H1 (cell line): ENCODE results near the gene MUC22. TPM values are rescaled to one million over a fixed set of nuclear protein-coding genes. Genes with fewer than 3 reads are reported as not detected.

Source experiments
- CTCF ChIA-PET: fragments of 300-600 bp; sonication (Branson Sonifier 250); formaldehyde crosslinking; loops from one replicate; lab custom pipeline; 2021; ENCODE audit not compliant: partially characterized antibody; lab: Charles Lee
- POLR2A ChIA-PET: fragments of 300-600 bp; sonication (Branson Sonifier 250); formaldehyde crosslinking; loops from one replicate; lab custom pipeline; 2021; ENCODE audit warnings: inconsistent platforms; ENCODE audit not compliant: partially characterized antibody; lab: Charles Lee
- DNase-seq, 2 experiments: peaks; one replicate each; pipeline versions ENCODE4 v3.0.0 to v3.0.0-alpha.2; 2010 to 2022; ENCODE audit warnings: low spot score in 2 of 2, low read depth in 1 of 2, mixed read lengths in 1 of 2
- FAIRE-seq: peaks from 2 replicates; lab custom pipeline; 2011; peaks lifted over from hg19 to GRCh38; lab: Jason Lieb, UNC
- H2AFZ ChIP-seq: 2 replicates; pipeline ENCODE4 v1.8.1; 2012; ENCODE audit warnings: low read length, inconsistent platforms
- H2AK5ac ChIP-seq: 2 replicates; pipeline ENCODE4 v1.6.1; 2013; ENCODE audit warnings: low read depth, low read length
- H2BK120ac ChIP-seq: replicated peaks from 2 replicates; pipeline ENCODE3; 2013; ENCODE audit warnings: low read depth, low read length, inconsistent platforms
- H2BK12ac ChIP-seq: 2 replicates; pipeline ENCODE4 v1.6.1; 2013; ENCODE audit warnings: low read depth, low read length
- H2BK15ac ChIP-seq: 2 replicates; pipeline ENCODE4 v1.6.1; 2013; ENCODE audit warnings: low read length
- H2BK20ac ChIP-seq: 2 replicates; pipeline ENCODE4 v1.6.1; 2013; ENCODE audit warnings: low read length
- H2BK5ac ChIP-seq: 2 replicates; pipeline ENCODE4 v1.6.1; 2013; ENCODE audit warnings: low read depth, low read length
- H3K14ac ChIP-seq: 2 replicates; pipeline ENCODE4 v1.6.1; 2013; ENCODE audit warnings: inconsistent platforms; ENCODE audit not compliant: insufficient read length
- H3K18ac ChIP-seq: 2 replicates; pipeline ENCODE4 v1.6.1; 2013; ENCODE audit warnings: low read length; ENCODE audit errors: extremely low read depth
- H3K23ac ChIP-seq: 2 replicates; pipeline ENCODE4 v1.6.1; 2013; ENCODE audit warnings: inconsistent platforms; ENCODE audit not compliant: insufficient read length
- H3K23me2 ChIP-seq: 2 replicates; pipeline ENCODE4 v1.6.1; 2013; ENCODE audit warnings: low read depth, low read length
- H3K27ac ChIP-seq: 2 replicates; pipeline ENCODE4 v1.6.1; 2011; ENCODE audit warnings: low read depth, low read length, inconsistent platforms
- H3K27me3 ChIP-seq, 4 experiments: replicated peaks in 1 of 4; 1 replicate in 1 of 4; 2 replicates in 3 of 4; pipeline versions ENCODE4 v1.6.1 to v1.8.1; 2011 to 2013; ENCODE audit warnings: low read length in 3 of 4, mild to moderate bottlenecking in 3 of 4, inconsistent platforms in 2 of 4, mixed read lengths in 2 of 4, moderate library complexity in 1 of 4; ENCODE audit not compliant: control insufficient read depth in 3 of 4, insufficient read depth in 3 of 4; ENCODE audit errors: extremely low read depth in 1 of 4
- H3K36me3 ChIP-seq, 4 experiments: 2 replicates each; pipeline versions ENCODE4 v1.6.1 to v1.8.1; 2011 to 2013; ENCODE audit warnings: mild to moderate bottlenecking in 4 of 4, low read length in 3 of 4, moderate library complexity in 2 of 4, control low read depth in 1 of 4, inconsistent platforms in 1 of 4; ENCODE audit not compliant: insufficient read depth in 4 of 4, control insufficient read depth in 2 of 4
- H3K4ac ChIP-seq: replicated peaks from 2 replicates; pipeline ENCODE3; 2013; ENCODE audit warnings: low read length, low read depth, mixed read lengths, inconsistent platforms; ENCODE audit not compliant: insufficient read length
- H3K4me1 ChIP-seq, 4 experiments: replicated peaks in 1 of 4; 1 replicate in 1 of 4; 2 replicates in 3 of 4; pipeline versions ENCODE4 v1.6.1 to v1.8.1; 2011 to 2013; ENCODE audit warnings: low read length in 3 of 4, inconsistent platforms in 2 of 4, mixed read lengths in 1 of 4; ENCODE audit not compliant: insufficient read depth in 4 of 4, control insufficient read depth in 3 of 4
- H3K4me2 ChIP-seq, 2 experiments: 2 replicates each; pipeline versions ENCODE4 v1.6.1 to v1.8.1; 2011 to 2013; ENCODE audit warnings: low read depth in 2 of 2, low read length in 2 of 2, control low read depth in 1 of 2, inconsistent platforms in 1 of 2, mild to moderate bottlenecking in 1 of 2; ENCODE audit not compliant: insufficient read depth in 1 of 2
- H3K4me3 ChIP-seq, 4 experiments: fragments of 200-600, 300-600 bp in 1 of 4; sonication (generic), shearing (Covaris generic), sonication (Bioruptor Twin) in 1 of 4; 2 replicates each; pipeline versions ENCODE4 v1.5.1 to v1.8.1; 2011 to 2016; ENCODE audit warnings: low read length in 4 of 4, low read depth in 3 of 4, control low read depth in 2 of 4, inconsistent platforms in 2 of 4, mild to moderate bottlenecking in 2 of 4, mixed read lengths in 1 of 4, moderate library complexity in 1 of 4; ENCODE audit not compliant: insufficient read depth in 2 of 4; ENCODE audit errors: extremely low read depth in 1 of 4
- H3K56ac ChIP-seq: replicated peaks from 2 replicates; pipeline ENCODE3; 2013; ENCODE audit warnings: low read depth, mild to moderate bottlenecking, mixed read lengths, low read length, inconsistent platforms; ENCODE audit not compliant: insufficient read length
- H3K79me1 ChIP-seq: 2 replicates; pipeline ENCODE4 v1.6.1; 2013; ENCODE audit warnings: low read depth, low read length, control low read depth
- H3K79me2 ChIP-seq, 2 experiments: 2 replicates each; pipeline versions ENCODE4 v1.6.1 to v1.8.1; 2012 to 2013; ENCODE audit warnings: low read length in 2 of 2, mild to moderate bottlenecking in 2 of 2, inconsistent platforms in 1 of 2; ENCODE audit not compliant: insufficient read depth in 2 of 2, control insufficient read depth in 1 of 2
- H3K9ac ChIP-seq, 4 experiments: replicated peaks in 1 of 4; 1 replicate in 1 of 4; 2 replicates in 3 of 4; pipeline versions ENCODE4 v1.6.1 to v1.8.1; 2011 to 2013; ENCODE audit warnings: low read depth in 3 of 4, low read length in 3 of 4, control low read depth in 2 of 4, mild to moderate bottlenecking in 2 of 4, moderate library complexity in 2 of 4, inconsistent platforms in 1 of 4; ENCODE audit errors: extremely low read depth in 1 of 4
- H3K9me3 ChIP-seq, 2 experiments: 2 replicates each; pipeline versions ENCODE4 v1.6.1 to v1.8.1; 2012 to 2013; ENCODE audit warnings: mild to moderate bottlenecking in 2 of 2, moderate library complexity in 2 of 2, control low read depth in 1 of 2, inconsistent platforms in 1 of 2, low read depth in 1 of 2, low read length in 1 of 2, mixed read lengths in 1 of 2; ENCODE audit not compliant: insufficient read depth in 2 of 2
- H4K20me1 ChIP-seq, 2 experiments: replicated peaks in 1 of 2; 2 replicates each; pipeline versions ENCODE3 to v1.8.1; 2011 to 2013; ENCODE audit warnings: inconsistent platforms in 2 of 2, low read length in 2 of 2, mild to moderate bottlenecking in 1 of 2; ENCODE audit not compliant: insufficient read depth in 2 of 2, control insufficient read depth in 1 of 2
- H4K5ac ChIP-seq: 2 replicates; pipeline ENCODE4 v1.6.1; 2013; ENCODE audit warnings: low read length, low read depth, mixed read lengths, inconsistent platforms; ENCODE audit not compliant: insufficient read length
- H4K8ac ChIP-seq: 2 replicates; pipeline ENCODE4 v1.8.0; 2013; ENCODE audit warnings: mild to moderate bottlenecking, moderate library complexity, low read length, inconsistent platforms; ENCODE audit not compliant: insufficient read depth; ENCODE audit errors: extremely low read depth
- H4K91ac ChIP-seq: replicated peaks from 2 replicates; pipeline ENCODE3; 2013; ENCODE audit warnings: low read length, mixed read lengths, inconsistent platforms; ENCODE audit not compliant: insufficient read length
- BRCA1 ChIP-seq: IDR thresholded peaks from 2 replicates; pipeline ENCODE4 v1.6.1; 2012; ENCODE audit warnings: low read depth, low read length, improper control_type of control experiment
- RAD21 ChIP-seq, 2 experiments: IDR thresholded peaks in 1 of 2; conservative IDR thresholded peaks in 1 of 2; 2 replicates each; pipeline ENCODE4 v1.6.1; 2011; ENCODE audit warnings: low read depth in 2 of 2, low read length in 2 of 2, improper control_type of control experiment in 1 of 2, inconsistent platforms in 1 of 2, mild to moderate bottlenecking in 1 of 2, moderate library complexity in 1 of 2
- WGBS, 2 experiments: shearing (Covaris generic) in 1 of 2; methylation state at CpG; one replicate each; pipeline versions ENCODE4 v1.1.6 to v1.1.7; 2013 to 2015; ENCODE audit warnings: low lambda C conversion rate in 2 of 2, mixed read lengths in 2 of 2, inconsistent platforms in 1 of 2, low coverage in 1 of 2, missing lambda C conversion rate in 1 of 2; ENCODE audit not compliant: insufficient replicate concordance in 2 of 2, insufficient coverage in 1 of 2, insufficient read length in 1 of 2; ENCODE audit errors: extremely low coverage in 1 of 2, missing lambda C conversion rate in 1 of 2; 5-methylcytosine and 5-hydroxymethylcytosine counted together
- polyA plus RNA-seq, 7 experiments: library from polyadenylated mRNA; depleted of rRNA in 3 of 7; stranded (reverse) in 5 of 7; unstranded in 2 of 7; fragments of >200 nt in 5 of 7; fragments of 200-250 nt in 2 of 7; gene quantifications; 1 replicate in 5 of 7; 2 replicates in 1 of 7; 4 replicates in 1 of 7; pipeline versions ENCODE4 v1.2.1 to v1.2.3, GENCODE V29; 2011 to 2013; ENCODE audit warnings: missing spikeins in 2 of 7, mixed read lengths in 2 of 7
- total RNA-seq: library from RNA; stranded (reverse); fragmentation: NEBNext Ultra II Directional; extraction: Animal tissue kit (Norgen Biotek cat#: 25700); gene quantifications from 2 replicates; pipeline ENCODE4 v1.2.1, GENCODE V29; 2021
- TF ChIP-seq, protein P1 (sequence below), 3 experiments: IDR thresholded peaks; 1 replicate in 2 of 3; 2 replicates in 1 of 3; pipeline versions ENCODE4 v1.5.1 to v1.6.1; 2011; ENCODE audit warnings: low read length in 3 of 3, mild to moderate bottlenecking in 3 of 3, inconsistent platforms in 2 of 3, low read depth in 1 of 3, moderate library complexity in 1 of 3; ENCODE audit not compliant: insufficient read depth in 1 of 3; ENCODE audit errors: control extremely low read depth in 1 of 3

Gene MUC22
- total and polyA plus RNA-seq, 2 of the 8 experiments (the other 6 are each of a cell fraction or from before 2014, with no cell fraction given): 0.02 TPM; not detected in 1

DNA sequence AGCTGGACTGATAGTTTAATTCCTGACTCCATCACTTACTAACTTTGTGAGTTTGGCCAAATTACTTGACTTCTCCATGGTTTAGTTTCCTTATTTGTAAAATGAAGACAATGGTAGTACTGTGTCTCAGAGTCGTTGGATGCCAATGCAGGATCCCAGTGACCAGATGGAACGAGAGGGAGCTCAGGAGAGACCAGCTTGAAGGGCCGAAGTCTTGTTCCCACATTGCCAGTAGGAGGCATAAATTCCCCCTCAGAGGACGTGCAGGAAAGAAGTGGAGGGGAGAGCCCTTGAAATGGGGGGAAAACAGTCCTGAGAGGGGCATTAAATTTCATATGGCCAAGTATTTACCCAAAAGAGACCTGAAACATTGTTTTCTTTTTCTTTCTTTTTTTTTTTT is 2.1 kb upstream of the MUC22 start:
- H3K14ac ChIP-seq: no peak overlapping the region
- H4K8ac ChIP-seq: no peak overlapping the region
- H3K56ac ChIP-seq: no peak overlapping the region
- no peak overlapping the region for H3K4me3 ChIP-seq
- H2BK12ac ChIP-seq: no peak overlapping the region
- ChIA-PET CTCF (interaction anchor here (0.7 to 1.5 kb wide), 14 partner anchors 10 to 94 kb away, joined by 3 to 9 read pairs (median 4); partner anchors contain the start of gene VARS2), POLR2A (no interaction called here)
- H2BK15ac ChIP-seq: no peak overlapping the region
- no peaks in the 10 kb centered on the region for H3K79me1 ChIP-seq
- H2BK20ac ChIP-seq: no peak overlapping the region
- no peak overlapping the region for H4K91ac ChIP-seq
- no peak overlapping the region for H3K23ac ChIP-seq
- H3K23me2 ChIP-seq: no peaks in the 10 kb centered on the region
- no peaks in the 10 kb centered on the region for H3K4me1 ChIP-seq
- H3K18ac ChIP-seq: no peak overlapping the region
- no peak overlapping the region for H2BK5ac ChIP-seq
- no peaks in the 10 kb centered on the region for H3K36me3 ChIP-seq
- H3K9ac ChIP-seq: no peak overlapping the region
- no peak overlapping the region for H3K27ac ChIP-seq
- H4K5ac ChIP-seq: no peak overlapping the region
- H2AFZ ChIP-seq: no peak overlapping the region
- WGBS, 2 experiments: 66% methylated on average over 4 of the region's 4 CpGs; no CpG with 5 or more reads in 1 of the 2 experiments
- no peak for DNase-seq
- H3K9me3 ChIP-seq: no peaks in the 10 kb centered on the region
- H3K79me2 ChIP-seq: no peaks in the 10 kb centered on the region
- no peaks in the 10 kb centered on the region for H3K27me3 ChIP-seq
- no peaks in the 10 kb centered on the region for H4K20me1 ChIP-seq
- TF ChIP-seq BRCA1 (no peak), RAD21 (IDR thresholded peaks at IDR 0.05 in 1 of 2, conservative IDR thresholded peaks at IDR 0.05 in 1 of 2; ENCODE audit: low read depth in 2 of 2, low read length in 2 of 2) (peak; percentile 16 to 38; a peak in 1 of 4 replicates)
- TF ChIP-seq, protein P1, sequence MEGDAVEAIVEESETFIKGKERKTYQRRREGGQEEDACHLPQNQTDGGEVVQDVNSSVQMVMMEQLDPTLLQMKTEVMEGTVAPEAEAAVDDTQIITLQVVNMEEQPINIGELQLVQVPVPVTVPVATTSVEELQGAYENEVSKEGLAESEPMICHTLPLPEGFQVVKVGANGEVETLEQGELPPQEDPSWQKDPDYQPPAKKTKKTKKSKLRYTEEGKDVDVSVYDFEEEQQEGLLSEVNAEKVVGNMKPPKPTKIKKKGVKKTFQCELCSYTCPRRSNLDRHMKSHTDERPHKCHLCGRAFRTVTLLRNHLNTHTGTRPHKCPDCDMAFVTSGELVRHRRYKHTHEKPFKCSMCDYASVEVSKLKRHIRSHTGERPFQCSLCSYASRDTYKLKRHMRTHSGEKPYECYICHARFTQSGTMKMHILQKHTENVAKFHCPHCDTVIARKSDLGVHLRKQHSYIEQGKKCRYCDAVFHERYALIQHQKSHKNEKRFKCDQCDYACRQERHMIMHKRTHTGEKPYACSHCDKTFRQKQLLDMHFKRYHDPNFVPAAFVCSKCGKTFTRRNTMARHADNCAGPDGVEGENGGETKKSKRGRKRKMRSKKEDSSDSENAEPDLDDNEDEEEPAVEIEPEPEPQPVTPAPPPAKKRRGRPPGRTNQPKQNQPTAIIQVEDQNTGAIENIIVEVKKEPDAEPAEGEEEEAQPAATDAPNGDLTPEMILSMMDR (IDR thresholded peaks at IDR 0.05; ENCODE audit: control extremely low read depth in 1 of 3, insufficient read depth in 1 of 3, low read depth in 1 of 3, low read length in 3 of 3): peak; percentile 26 to 36 (median 29); a peak in 3 of 4 replicates
- TF ChIP-seq, all 59 proteins: peak for 2
- Histone ChIP-seq H2AK5ac (no peak overlapping the region), H3K4ac (no peak overlapping the region), H3K4me2 (no peak overlapping the region), H2BK120ac (no peak overlapping the region)
- FAIRE-seq: no peak
